GM21526 (cell line): ENCODE results near the gene ELF2.
A peak's percentile ranks its signal among the peaks of the same experiment; 100 is the strongest.
"Not testable (repeated sequence)": the region's sequence is repeated elsewhere in the genome, so short reads cannot be mapped to it uniquely, and the experiment has no call there.

ENCODE experiments used
- ATAC-seq: cut with Tn5 transposase; IDR thresholded peaks from one replicate; pipeline ENCODE4 v1.9.1; 2021; ENCODE audit warnings: moderate library complexity; ENCODE audit not compliant: unreplicated experiment, low FRiP score

ELF2 gene

DNA sequence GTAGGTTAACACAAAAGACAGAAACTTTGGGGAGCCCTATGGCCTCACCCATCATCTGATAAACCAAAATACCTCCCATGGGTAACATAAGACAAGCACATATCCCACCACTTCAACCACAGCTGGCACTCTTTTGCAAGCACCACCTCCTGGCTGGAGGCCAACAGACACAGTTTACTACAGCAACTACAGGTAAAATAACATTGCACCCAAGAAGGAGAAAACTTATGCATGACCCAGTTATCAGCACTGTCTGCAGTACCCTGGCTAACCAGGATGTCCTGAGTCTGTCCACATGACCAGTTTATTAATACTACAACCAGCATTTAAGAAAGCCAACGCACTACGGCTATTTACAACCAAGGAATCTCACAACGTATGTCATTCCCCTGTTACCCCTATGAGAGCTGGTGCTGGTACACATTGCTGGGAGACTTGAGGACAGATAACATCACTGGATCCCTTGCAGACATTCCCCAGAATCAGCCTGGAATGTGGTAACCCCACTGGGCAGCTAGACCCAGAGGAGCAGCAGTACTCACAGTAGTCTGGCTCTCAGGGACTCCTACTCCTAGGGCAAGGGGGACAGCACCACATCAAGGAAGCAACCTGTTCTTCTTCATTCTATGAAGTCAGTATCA, 32.0 kb downstream of the ELF2 start:
- ATAC-seq: no peak

DNA sequence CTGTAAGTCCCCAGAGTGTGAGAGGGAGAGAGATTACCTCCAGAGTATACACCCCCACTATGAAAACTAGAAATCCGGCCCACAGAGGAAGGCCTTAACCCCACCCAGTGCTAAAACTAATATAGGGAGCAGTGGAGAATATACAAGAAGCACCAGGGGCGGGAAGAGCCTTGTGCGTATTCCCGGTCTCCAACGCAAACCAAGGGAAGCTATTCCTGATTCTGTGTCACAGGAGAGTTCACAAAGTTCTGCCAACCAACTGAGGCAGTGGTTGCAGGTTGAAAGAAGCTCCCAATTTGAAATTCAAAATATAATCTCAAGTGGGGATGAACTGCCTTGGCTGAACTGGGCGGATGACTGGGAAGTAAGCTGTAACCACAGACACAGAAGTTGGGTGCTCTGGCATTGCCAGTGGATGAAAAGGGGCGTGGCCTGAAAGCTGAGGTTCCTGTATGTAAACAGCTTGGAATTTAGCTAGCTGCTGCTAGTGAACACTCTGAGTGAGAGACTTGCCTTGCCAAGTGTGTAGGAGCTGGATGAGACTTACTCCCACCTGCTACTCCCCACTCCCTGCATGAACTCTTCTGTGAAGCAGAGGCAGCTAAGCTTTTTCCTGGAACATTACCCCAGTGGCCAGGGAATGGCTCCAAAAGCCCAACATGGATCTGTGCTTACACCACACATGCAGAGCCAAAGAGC, 32.7 kb downstream of the ELF2 start:
- ATAC-seq: no peak

DNA sequence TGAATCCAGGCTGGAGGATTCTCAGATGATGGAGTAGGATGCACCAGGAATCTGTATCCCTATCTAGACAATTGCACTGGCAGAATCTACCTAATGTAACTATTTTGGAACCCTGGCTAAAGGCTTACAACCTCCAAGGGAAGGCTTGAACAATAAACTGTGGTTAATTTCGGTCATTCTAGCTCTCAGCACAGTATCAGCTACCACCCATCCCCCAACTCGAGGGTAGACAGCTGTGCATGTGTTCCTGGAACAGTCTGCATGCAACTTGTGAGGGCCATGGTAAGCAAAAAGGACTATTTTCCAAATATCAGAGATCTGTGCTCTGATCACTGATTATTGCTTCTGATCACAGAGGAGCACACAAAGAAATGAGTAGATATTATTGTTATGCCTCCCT, 34.0 kb downstream of the ELF2 start:
- ATAC-seq: no peak

DNA sequence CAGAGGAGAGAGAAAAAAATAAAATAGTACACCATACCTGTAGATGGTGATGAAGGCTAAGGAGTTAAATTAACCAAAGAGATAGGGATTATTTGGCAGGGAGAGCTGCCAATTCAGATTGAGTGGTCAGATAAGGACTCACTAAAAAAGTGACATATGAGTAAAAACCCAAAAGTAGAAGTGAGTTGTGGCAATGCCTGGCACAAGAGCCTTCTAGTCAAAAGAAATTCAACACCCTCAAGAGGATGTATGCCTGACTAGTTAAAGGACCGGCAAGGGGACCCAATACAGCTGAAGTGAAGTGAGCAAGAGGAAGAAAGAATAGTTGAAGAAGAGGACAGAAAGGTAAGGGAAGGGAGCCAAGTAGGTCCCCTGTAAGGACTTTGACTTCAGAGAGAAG, 34.9 kb downstream of the ELF2 start:
- no peak for ATAC-seq

DNA sequence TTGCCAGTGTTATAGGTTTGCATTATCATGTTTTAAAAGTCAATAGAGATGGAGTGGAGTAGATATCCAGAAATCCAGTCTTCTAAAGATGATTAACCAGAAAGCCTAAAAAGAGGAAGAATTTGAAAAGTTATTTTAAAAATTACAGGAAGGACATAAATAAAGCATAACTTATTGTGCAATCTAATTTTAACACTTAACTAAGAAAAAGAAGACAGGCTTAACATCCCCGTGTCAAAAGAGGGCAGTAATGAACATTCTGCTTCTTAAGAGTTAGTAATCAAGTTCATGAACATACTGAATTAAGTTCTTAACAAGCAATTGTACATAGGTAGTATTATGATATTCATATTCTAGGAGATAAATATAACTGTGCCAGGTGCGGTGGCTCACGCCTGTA, 39.3 kb downstream of the ELF2 start:
- ATAC-seq: no peak

DNA sequence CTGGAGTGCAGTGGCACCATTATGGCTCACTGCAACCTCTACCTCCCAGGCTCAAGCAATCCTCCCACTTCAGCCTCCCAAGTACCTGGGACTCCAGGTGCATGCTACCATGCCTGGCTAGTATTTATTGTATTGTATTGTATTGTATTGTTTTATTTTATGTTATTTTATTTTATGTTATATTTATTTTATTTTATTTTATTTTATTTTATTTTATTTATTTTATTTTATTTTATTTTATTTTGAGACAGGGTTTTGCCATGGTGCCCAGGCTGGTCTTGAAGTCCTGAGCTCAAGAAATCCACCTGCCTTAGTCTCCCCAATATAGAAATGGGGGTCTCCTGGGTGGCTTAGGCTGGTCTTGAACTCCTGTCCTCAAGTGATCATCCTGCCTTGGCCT, 42.6 kb downstream of the ELF2 start:
- ATAC-seq: no peak

DNA sequence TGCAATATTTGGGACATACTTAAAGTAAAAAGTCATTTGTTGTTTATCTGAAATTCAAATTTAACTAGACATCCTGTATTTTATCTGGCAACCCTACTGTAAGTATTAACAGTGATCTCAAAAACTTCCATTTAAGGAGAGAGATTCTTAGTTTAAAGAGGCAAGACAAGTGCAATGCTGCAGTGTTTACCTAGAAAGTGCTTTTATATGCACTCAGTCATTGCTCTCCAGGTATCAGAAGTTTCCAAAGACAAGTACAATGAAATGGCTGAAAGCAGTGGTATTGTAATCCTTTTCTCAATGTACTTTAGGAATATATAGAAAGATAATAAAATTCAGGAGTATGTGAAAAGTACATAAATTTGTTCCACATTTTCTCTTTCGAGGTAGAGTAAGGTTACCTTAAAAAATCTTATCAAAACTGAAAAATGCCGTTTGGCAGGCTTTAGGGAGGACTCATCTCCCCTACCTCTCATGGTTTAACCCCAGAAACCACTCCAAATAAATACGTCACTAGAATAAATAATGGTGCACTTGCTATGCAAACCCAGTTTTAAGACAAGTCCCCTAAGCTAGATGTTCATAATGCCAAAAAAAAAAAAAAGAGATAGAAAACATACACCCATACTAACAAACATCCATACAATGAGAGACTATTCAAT, 45.7 kb downstream of the ELF2 start:
- ATAC-seq: no peak

DNA sequence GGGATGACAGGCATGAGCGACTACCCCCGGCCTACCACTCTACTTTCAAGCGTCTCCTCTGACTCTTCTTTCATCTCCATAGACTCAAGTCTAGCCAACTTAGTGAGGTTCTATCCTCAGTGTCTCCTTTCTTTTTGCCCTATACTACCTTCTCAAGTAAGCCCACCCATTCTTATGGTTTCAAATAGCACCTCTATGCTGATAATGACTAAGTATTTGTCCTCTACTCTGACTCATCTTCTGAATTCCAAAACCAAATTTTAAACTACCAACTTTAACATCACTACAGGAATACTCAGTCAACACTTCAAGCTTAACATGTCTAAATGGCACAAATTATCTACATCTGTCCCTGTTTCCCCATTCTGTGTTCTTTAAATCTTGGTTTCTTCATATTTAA, 47.8 kb downstream of the ELF2 start:
- no peak for ATAC-seq

DNA sequence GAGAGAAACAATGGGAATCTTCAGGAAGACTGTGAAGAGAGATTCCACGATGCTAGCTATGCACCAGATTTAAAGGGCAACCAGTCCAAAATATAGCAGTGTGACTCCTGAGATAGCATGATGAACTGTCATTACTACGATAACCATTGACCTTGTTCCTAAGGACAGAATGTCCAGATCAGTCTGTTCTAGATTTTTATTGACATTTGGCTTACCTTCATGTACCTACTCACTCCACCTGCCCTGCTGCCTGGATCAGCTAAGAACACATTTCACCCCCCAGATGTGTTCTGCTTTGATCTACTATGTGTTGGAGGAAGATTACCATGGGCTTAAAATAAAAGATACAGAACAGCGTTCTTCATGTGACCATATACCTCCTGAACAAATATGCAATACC, 50.1 kb downstream of the ELF2 start:
- ATAC-seq: no peak

DNA sequence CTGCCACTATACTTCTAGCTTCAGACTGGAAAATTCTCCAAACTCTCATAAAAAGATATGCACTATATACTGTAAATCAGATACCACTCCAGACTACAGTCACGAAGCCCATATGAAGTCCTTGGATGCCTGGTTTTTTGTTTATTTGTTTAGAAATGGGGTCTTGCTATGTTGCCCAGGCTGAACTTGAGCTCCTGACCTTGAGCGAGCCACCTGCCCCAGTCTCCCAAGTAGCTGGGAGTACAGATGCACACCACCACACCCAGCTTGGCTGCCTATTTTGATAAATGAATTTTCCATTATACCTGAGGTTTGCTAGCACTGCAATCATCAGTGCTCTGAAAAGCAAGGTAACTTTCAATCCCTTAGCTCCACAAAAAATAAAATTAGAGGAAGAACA, 53.1 kb downstream of the ELF2 start:
- no peak for ATAC-seq

DNA sequence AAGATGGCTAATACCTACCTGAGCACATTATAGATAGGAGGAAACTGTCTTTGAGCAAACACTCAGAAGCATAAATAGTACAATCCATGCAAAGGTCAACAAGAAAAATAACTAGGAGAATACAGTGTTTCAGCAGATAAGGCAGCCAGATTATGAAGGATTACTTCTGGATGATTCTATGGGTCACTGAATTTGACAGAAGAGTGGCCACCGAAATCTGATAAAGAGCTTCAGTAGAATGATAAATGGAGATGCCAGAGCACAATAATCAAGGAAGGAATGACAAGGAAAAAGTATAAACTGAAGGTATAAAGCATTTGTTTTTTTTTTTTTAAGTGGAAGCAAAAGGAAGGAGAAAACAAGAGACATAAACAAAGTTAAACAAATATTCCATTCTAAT, 58.7 kb downstream of the ELF2 start:
- no peak for ATAC-seq

DNA sequence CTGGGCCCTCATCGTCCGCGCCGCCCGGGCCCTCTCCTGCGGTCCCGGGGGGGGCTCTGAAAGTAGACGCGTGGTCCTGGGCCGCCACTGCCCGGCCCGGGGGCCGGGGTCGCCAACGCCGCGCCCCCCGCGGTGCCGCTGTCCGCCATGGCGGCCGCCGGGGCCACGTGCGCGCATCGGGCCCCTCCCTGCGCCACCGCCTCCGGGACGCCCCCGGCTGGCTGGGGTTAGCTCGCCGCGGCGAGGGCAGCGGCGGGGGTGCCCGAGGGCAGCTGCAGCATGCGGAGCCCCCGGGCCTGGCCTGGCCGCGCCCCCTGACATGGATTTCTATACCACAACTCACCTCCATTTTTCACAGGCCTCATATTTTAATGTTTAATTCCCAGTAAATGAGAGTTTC, 61.8 kb downstream of the ELF2 start:
- ATAC-seq: no peak

DNA sequence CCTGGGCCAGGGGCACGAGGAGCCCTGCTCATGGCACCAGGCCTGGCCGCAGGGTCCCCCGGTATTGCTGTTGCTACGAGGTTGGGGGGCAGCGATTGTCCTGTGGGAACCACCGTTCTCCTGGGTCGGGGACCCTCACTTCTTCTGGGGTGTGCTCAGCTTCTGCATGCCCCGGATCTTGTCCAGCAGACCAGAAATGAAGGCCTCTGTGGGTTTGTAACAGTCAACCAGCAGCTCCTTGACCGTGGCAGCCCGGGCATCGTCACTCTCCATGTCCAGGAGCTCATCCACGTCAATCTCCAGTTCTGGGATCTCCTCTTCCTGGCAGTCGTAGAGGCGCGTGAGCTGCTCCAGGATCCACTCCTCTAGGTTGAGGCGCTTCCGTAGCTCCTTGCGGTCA, 62.2 kb downstream of the ELF2 start:
- ATAC-seq: not testable (repeated sequence)

DNA sequence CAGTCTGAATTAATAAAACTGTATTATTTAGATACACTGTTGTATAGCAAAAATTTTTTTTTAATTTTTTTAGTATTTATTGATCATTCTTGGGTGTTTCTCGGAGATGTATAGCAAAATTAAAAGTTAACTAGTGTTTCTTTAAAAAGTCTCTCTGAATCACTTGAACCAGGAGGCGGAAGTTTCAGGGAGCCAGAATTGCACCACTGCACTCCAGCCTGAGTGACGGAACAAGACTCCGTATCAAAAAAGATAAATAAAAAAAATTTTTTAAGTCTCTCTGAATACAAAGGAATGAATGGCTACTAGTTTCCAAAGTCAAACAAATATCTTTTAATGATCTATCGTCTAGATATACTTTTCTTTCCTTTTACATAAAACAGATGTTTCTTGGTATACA, 64.4 kb downstream of the ELF2 start:
- ATAC-seq: no peak

DNA sequence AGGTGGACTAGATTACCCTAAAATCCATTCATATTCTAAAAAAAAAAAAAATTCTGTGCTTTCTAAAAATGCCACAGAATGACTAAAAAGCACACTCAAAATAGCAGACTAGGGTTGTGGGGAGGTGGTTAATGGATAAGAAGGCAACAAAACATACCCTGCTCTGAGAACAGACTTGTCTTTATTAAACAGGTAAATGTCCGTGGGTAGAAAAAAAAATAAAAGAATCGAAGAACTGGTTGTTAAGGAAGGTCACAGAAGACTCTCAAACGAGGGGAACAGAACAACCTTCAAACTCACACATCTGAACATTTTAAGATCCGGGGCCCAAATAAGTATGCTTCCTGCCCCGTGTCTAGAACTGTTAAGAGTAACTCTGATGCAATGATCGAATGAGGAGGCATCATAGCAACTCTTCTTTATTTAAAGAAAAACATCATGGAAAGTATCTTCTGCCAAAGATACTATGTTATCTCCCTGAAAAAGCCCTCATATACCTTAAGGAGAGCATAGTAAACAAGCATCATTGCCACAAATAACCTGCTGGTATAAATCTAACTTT, 68.4 kb downstream of the ELF2 start:
- no peak for ATAC-seq

DNA sequence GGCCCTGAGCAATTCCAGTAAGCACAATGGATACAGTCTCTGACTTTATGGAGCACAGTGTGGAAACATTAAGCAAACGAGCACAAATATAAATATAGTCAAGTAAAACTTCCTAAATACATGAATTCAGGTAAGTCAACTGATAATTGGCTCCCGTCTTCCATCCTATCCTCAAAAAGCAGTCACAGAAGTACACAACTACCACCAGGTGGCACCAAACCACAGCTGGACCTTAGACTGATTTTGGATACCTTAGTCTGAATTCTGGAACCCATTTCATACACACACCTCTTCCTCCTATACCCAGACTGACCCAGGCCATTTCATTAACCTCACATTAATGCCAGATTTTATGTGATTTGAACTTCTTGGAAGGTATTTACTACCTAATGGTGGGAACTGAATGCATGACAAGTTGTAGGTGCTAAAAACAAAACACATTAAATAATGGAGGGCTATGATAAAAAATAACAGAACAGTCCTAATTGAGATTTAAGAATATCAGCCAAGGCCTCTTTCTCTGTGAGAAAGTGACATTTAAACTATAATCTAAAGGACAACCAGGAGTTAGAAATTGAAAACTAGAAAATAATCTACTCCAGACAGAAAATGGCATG, 77.5 kb downstream of the ELF2 start:
- peak; percentile 91 for ATAC-seq

DNA sequence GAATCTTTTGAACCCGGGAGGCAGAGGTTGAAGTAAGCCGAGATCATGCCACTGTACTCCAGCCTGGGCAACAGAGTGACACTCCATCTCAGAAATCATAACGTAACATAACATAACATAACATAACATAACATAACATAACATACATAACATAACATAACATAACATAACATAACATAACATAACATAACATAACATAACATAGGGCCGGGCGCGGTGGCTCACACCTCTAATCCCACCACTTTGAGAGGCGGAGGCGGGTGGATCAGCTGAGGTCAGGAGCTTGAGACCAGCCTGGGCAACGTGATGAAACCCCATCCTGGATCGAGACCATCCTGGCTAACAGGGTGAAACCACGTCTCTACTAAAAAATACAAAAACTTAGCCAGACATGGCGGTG, 84.7 kb downstream of the ELF2 start:
- no peak for ATAC-seq

DNA sequence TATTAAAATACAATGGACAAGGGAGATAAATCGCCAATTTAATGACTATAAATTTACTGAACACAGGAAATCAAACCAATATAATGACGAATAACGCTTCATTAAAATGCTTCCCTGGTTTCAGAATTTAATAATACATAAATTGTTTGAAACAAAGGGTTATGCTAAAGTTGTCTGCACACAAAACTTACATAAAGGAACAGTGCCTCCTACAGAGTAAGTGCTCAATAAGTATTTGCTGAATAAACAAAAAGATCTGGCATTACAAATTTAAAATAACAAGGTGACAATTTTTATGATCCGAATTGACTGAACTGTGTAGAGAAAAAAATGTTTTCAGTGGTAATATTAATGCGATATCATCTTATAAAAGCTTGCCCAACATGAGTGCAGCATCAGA, 91.9 kb downstream of the ELF2 start:
- ATAC-seq: no peak

DNA sequence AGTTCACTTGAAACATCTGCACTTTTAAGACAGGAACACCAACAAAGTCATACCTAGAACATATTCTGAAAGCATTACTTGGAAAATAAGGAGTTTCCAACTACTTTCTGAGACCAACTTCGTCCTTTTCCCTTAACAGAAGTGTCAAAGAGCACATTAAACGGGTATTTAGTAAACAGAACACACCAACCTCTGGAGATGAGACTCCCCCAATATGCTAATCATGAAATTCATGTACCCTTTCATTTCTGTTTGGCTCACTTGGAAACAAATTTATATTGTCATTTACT, 92.3 kb downstream of the ELF2 start:
- no peak for ATAC-seq

DNA sequence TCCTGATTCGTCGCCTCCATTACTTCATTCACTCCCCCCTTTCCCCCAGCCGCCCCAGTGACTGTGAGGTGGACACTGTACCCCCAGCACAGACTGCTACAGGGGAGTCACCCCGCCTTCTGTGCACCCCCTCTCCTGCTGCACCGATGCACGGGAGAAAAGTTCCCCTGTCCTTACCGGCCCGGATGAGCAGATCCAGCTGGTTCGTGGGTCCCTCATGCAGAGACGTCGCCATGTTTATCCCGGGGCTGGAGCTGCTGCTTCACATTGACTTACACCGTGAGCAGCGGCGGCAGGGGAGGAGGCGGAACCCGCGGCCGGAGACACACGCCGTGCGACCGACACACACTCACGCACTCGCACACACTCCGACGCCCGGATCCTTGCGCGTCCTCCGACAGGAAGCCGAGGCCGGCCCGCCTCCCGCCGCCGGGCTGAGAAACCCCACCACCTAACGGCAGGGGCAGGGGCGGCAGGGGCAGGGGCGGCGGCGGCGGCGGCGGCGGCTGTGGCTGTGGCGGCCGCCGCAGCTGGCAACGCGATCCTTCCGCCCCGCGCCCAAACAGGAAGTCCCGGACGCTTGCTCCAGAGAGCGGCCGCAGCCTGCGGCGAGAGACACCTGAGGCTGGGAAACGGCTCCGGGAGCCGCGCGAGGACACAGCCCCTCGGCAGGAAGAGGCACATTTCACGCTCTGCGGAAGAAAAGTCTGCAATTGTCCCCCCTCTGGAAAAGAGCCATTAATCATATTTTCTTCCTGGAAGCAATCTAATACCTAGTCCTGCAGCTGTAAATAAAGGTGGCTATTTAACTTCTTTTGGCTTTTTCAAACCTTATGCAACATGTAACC, 92.8 kb downstream of the ELF2 start:
- ATAC-seq: peak; percentile 65

DNA sequence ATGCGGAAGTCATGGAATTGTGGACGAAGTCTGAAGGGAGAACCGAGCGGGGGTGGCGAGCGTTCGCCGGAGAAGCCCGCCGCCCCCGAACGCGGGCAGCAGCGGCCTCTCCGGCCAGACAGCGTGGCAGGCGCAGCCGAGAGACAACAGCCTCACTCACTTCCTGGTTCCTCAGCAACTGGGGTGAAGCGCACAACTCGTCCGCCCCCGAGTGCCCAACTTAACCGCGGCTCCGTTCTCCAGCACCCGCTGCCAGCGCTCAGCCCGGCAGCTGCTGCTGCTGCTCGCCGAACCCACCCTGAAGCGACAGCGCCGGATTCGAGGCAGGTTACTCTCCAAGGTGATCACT, 93.4 kb downstream of the ELF2 start:
- peak; percentile 31 for ATAC-seq
